ENCODE results near the gene LIPN.

GRCh38 chr10:88762906-88763305 is 3.1 kb downstream of the LIPN start:
- TF ChIP-seq MAX (IDR thresholded peaks at IDR 0.05) (no peak), JUND (IDR thresholded peaks at IDR 0.05) (no peak), REST (IDR thresholded peaks at IDR 0.05) (no peak), CTCF (IDR thresholded peaks at IDR 0.05; ENCODE audit: low read depth, low read length, missing input control) (no peak), HNF4A (conservative IDR thresholded peaks at IDR 0.05) (no peak), RAD21 (IDR thresholded peaks at IDR 0.05) (no peak), SP1 (IDR thresholded peaks at IDR 0.05) (no peak), FOXA2 (IDR thresholded peaks at IDR 0.05) (no peak)
